GM19468 (cell line): ENCODE data around the gene LEMD3.

Experiments used
- ATAC-seq: cut with Tn5 transposase; IDR thresholded peaks from one replicate; pipeline ENCODE4 v1.9.1; 2021; ENCODE audit warnings: mild to moderate bottlenecking, moderate library complexity, moderate number of reproducible peaks; ENCODE audit not compliant: unreplicated experiment; ENCODE audit errors: extremely low read depth

Gene LEMD3

GRCh38 chr12:65204886-65205525, 35.6 kb downstream of the LEMD3 start:
- ATAC-seq, result no peak

DNA sequence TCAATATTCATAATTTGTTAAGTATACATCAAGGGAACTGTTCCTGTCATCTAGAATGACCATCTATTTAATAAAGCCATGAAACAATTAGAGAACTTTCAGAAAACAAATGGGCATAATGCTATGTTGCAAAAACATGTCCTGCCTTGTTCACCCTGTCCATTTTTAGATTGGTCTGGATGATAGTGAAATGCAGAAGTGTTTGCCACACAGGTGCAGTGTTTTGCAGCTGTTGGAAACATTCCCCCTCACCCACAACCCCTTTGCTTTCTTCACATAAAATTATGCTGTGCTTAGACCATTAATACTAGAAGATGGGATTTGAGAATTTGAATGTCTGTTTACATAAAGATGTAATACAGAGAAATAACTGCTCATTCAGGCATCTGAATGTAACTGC, 36.5 kb downstream of the LEMD3 start:
- peak; percentile 38 for ATAC-seq

DNA sequence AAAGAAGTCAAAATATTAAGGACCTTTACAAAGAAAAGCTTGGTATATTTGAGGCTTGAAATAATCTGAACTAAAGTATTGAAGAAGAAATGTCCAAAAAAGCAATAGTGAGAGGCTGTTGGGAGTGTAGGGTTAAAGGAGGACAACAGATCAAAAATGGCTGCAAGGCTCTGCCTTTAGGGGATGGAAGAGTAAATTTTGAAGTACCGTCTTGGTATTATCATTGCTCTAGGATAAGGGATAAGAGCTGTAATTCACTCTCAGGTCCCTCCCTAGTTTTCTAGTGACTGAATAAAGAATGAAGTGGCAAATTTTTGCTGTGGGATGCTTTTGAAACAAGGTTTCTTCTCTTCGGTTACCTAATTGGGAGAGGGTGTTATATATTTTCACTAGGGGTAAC, 38.7 kb downstream of the LEMD3 start:
- ATAC-seq, result no peak

DNA sequence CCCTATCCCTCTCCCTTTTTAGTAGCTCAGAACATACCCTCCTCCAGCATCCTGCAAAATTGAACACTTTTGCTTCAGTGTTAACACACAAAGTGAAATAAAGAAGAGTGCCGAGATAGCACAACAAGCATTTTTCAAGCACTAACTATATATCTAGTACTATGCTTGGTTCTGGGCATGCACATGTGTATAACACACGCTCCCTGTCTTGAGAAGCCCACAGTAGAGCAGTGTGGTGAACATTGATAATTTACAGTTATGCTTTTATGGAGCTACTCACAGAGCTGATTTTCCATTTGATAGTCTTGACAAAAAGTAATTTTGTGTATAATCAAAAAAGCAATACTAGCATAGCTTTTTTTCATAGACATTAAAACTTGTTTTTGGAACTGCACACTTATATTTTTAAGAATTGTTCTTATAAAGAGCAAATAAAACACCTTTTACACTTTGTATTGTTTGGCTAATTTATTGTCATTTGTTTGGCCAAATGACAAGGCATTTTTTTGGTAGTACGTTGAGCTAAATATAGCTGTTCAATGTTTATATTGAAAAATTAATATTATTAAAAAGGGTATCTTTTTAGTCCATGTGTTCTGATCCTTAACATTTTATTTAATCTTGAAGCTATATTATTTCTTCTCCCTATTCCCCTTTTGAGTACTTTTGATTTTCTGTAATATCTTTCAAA, 39.7 kb downstream of the LEMD3 start:
- no peak for ATAC-seq

DNA sequence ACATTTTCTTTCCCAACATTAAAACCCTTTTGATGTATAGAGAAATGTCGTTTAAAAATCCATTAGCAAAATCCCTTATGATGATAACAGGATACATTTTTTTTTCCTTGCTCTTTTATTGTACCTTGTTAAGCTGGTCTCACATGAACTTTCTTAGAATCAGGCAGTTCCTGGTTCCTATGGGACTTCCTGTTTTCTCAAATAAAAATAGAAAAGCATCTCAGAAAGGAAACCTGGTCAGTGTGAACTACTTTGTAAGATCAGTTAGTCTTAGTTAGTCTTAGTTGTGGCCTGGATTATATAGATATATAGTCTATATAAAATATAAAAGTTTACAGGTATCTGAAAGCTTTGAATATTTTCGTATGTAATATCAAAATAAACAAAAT, 40.3 kb downstream of the LEMD3 start:
- peak; percentile 40 for ATAC-seq

- ATAC-seq, result no peak
These were observed 47.7 kb downstream of the LEMD3 start for GRCh38 chr12:65217086-65217485.

DNA sequence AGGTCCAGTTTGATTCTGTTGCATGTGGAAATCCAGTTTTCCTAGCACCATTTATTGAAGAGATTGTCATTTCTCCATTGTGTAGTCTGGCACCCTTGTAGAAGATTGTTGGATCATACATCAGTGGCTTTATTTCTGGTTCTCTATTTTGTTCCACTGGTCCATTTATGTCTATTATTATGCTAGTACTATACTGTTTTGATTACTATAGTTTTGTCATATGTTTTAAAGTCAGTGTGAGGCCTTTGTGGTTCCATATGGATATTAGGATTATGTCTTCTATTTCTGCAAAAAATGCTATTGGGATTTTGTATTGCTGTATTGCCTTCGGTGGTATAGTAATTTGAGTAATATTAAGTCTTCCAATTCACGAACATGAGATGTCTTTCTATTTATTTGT, 51.4 kb downstream of the LEMD3 start:
- ATAC-seq, result no peak

GRCh38 chr12:65229441-65229840, 60.1 kb downstream of the LEMD3 start:
- no peak for ATAC-seq

GRCh38 chr12:65232476-65233077, 63.2 kb downstream of the LEMD3 start:
- ATAC-seq, result no peak

GRCh38 chr12:65237153-65237552, 67.8 kb downstream of the LEMD3 start:
- ATAC-seq, result no peak

GRCh38 chr12:65238609-65239008, 69.2 kb downstream of the LEMD3 start:
- no peak for ATAC-seq

DNA sequence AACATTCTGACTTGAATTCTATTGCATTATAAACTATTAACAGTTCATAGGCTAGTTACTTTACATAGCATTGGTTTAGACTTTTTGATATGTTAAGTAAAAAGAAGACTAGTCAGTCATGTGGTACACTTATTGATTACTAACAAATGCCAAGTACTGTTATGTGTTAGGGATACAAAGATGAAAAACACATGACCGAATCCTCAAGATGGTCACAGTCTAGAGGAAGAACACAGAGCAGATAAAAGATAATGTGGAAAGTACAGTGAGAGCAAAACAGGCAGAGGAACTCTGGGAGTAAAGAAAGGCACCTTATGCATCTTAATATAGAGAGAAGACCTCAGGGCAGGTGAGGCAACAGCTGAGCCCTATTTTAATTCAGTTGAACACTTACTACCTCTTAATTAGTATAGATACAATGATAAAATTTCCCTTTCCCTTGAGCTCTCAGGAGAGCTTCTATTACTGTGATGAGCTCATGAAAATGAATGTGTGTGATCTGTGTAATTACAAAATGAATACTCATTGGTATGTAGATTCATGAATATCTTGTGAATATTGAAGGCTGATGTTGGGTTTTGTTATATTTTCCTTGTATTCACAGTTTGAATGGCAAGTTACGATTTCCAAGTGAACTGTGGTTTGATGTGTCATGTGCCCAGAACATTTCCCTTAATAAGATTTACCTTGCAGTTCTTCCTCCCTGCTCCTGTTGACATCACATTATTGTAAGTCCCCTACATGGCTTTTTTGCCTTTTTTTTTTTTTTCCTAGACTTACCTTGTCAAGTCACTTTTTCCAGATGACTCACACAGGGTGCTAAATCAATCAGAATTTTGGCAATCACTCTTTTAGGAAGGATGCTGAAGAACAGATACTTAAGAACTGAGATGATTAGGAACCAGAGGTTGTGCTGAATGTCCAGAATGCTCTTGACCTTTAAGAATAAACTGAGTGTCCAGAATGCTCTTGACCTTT, 79.6 kb downstream of the LEMD3 start:
- no peak for ATAC-seq

DNA sequence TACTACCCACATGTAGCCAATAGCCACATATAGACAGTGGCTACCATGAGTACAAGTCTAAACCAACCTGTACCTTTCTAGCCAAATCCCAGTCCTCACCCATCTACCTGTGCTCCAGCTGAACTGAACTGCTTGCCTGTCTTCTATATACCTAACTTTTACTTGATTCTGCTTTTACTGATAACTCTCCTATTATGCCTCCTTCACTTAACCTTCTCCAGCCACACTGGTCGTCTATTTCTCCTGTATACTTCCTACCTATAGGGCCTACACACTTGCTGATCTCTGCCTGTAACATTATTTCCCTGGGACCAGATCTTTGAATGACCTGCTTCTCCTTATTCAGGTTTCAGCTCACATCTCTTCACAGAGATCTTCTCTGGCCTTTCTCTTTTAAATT, 83.1 kb downstream of the LEMD3 start:
- ATAC-seq, result no peak

DNA sequence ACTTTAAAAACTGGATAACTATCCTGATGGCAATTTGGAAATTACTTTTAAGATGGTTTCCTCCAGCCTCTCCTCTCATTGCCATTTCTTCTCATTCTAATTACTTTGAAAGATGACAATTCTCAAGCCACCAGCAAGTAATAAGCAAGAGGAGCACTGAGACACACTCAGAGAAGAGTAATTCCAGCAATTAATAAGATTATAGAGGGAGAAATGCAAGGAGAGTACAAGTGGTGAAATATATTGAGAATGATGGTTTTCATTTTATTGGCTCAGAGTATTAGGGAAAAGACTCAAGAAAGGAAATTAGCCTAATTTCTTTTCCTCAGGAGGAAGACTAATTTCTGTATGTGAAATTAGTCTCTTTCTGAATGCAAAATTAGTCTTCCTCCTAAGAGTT, 88.6 kb downstream of the LEMD3 start:
- ATAC-seq, result no peak

- no peak for ATAC-seq
These were observed 90.1 kb downstream of the LEMD3 start for GRCh38 chr12:65259501-65259900.

DNA sequence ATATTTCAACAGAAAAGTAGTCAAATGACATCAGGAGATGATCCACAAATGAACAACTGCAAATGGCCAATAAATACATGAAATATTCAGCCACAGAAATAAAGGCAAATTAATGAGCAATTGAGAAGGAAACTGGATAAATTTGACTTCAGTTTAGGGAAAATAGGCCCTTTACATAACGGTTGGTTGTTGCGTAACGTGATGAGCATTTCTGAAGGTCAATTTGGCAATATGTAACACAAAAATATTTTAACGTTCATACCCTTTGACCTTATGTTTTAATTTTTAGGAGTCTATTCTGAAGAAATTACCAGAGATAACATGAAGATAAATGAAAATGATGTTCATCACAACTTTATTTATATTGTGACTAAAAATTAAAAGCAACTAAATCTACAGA, 94.4 kb downstream of the LEMD3 start:
- ATAC-seq, result no peak

- no peak for ATAC-seq
These were observed 97.0 kb downstream of the LEMD3 start for GRCh38 chr12:65266408-65266807.

- no peak for ATAC-seq
These were observed 100.2 kb downstream of the LEMD3 start for GRCh38 chr12:65269603-65270002.

DNA sequence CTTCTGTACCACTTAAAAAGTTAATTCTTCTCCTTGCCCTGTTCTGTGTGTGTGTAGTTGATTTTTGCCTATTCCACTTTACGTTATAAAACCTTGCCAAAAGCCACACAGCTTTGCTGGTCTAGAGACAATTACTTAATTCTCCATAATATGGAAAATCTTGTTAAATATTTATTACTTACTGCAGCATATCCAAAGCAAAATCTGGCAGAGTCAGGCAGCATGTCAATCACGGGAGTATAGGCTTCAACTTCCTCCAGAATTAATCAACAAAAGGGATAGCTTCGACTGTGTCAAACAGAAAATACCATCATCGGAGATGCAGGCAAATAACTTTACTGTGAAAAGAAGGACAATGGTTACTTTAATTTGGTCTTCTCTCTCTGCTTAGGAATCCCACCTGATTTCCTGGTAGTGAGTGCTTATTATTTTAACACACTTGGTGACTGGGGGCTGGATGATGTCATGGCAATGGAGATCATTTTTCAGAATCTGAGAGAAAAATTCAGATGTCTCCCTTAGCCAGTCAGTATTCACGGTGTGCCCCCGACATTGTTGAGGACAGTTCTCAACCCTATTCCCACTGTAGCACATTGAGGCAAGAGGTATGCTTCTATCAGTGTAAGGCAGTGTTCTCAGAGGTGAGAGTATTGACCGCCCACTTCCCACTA, 105.4 kb downstream of the LEMD3 start:
- no peak for ATAC-seq

- ATAC-seq, result no peak
These were observed 106.2 kb downstream of the LEMD3 start for GRCh38 chr12:65275627-65276026.
